GM21717 (cell line): ENCODE results near the gene TANGO2.

Experiments used
- ATAC-seq: cut with Tn5 transposase; IDR thresholded peaks from one replicate; pipeline ENCODE4 v1.9.1; 2021; ENCODE audit warnings: mild to moderate bottlenecking, moderate library complexity; ENCODE audit not compliant: unreplicated experiment

TANGO2 gene

DNA sequence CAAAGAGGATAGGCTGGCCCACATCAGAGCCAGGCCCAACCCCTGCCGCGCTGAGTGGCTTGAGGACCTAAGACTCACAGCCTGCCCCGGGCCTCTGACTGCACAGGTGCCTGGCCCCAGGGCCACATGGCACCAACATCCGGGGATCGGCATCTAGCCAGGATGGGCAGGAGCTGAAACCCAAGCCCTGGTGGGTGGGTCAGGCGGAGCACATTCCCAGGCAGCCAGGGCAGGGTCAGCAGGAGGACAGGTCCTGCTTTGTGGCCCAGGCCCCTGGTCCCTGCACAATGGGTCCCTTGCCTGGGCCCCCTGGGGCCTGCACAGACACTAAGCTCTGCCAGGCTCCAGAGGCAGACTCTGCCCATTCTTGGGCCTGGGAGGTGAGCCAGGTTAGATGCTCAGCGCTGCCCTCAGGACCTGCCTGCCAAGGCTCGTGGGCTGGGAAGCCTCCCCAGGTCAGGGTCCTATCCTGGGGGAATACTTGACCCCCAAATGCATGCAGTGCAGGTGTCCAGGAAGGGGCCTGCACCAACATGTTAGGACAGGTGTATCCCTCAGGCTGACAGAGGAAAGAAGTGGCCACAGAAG is 37.8 kb upstream of the TANGO2 start:
- ATAC-seq: no peak

DNA sequence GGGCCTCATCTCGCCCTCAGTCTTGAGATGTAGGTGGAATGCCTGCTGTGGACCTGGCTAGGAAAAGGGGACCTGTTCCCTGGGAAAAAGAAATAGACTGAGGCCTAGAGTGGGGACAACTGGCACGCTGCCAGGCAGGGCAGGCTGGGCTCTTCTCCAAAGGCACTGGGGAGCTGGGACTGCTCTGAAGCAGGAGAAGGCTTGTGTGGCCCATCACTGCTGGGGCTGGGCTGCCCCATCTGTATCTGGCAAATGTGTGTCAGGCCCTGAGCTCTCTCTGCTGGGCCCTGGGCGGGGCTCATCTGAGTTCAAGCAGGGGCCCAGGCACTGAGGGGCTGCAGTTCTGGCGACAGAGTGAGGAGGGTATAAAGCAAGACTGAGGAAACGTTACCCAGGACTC is 37.2 kb upstream of the TANGO2 start:
- ATAC-seq: no peak

DNA sequence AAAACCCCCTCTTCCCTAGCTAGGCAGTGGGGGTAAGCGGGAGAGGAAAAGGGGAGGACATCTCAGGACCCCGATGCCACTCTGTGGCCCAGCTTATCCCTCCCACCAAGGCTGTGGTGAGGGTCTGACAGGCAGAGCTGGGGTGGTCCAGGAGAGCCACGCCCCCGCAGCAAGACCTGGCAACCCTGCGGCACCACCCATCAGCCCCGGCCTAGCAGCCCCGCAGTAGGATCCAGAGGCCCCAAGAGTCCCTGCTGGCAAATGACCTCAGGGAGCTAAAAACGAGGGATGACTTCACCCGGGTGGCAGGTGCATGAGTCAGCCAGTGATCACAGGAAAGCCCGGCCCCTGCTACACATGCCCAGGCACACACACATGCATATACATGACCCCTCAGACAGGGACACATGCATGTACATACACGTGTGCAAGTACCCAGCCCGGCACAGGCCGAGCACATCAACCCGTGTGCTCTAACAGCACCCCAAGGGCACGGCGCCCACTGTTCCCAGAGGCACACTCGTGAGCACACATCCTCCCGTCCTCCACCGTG is 36.6 kb upstream of the TANGO2 start:
- no peak for ATAC-seq

DNA sequence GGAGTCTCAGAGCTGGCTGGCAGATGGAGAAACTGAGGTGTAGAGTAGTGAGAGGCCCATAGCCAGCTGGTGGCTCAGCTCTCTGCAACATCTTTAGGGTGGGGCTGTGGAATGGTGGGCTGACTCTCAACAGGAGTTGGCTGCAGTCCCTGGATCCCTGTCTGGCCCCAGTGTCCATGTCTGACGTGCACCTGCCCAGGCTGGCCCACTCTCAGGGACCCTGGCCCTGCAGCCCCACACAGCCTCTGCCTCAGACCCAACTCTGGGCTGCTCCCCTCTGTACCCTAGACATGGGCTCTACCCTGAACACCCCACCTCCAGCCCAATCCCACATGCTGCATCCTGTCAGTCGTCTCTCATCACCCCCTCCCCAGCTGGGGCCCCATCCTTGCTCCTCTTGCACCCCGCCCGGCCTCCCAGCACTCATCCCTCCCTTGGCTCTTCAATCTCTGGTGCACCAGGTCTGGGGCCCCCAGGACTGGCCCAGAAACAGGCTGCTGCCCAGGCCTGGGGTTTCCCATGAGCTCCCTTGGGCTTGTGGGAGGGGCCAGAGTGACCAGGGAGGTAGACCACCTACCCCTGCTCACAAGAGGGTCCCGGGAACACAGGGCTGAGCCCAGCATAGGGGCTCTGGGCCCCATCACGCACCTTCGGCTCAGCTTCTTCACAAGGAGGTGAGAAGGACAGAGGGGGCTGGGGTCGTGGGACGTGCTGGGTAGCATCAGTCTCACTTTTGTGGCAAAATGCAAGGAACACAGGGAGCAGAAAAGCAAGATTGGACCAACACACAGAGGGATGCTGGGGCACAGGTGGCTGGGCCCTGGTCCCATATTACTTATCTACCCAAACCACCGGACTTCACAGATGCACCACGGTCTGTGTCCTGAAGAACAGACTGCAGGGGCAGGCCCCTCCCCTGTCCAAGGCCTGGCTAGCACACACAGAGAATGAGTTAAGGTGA is 35.8 kb upstream of the TANGO2 start:
- no peak for ATAC-seq

DNA sequence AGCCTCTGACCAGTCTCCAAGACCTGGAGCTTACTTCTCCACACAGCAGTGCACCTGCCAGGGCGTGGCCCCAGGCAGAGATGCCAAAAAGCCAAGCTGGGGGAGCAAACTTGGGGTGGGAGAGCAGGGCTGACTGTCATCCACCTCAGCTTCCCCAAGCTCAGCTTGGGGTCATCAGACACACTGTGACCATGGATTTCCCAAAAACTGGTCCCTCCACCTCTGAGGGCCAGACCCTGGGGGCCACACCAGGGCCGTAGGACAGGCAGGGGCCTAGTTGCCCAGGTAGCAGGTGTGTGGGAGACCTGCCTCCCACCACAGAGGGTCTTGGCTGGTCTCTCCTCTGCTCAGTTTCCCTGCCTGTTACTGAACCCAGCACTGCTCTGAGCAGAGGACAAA is 34.9 kb upstream of the TANGO2 start:
- ATAC-seq: no peak

DNA sequence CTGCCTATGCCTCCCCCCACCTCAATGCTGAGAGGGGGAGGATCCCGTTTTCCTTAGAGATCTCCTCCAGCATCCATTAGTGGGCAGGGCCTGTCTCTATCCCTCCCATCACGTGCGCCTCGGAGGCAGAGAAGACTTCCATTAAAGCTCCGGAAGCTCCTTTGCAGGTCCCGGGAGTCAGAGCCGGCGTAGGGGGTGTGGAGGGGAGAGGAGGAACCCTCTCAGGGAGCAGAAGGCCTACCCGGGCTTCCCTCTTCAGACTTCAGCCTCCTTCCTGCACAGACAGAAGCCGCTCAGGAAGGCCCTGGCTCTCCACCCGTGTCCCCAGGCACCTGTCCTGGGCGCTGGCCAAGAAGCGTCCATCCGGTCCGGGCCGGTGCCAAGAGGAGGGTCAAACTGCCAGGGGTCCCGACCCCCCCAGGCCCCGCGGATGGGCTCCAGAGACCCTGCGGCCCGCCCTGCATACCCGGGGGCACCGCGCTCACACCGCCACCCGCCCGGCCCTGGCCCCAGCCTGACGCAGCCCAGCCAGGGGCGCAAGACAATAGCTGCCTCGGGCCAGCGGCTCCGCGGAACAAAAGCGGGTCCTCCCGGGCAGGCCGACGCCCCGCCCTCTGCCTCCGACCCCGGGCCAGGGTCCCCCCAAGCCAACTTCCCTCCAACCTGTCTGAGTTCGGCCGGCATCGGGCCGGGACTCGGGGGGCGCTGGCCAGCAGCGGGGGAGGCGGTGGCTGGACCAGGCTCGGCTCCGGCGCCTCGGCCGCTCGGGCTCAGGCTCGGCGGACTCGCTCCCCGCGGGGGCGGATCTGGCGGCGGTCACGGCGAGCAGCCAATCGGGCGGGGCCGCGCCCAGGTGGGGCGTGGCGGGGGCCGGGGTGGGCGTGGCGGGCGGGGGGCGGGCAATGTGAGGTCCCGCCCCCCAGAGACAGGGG is 34.2 kb upstream of the TANGO2 start:
- ATAC-seq: no peak

DNA sequence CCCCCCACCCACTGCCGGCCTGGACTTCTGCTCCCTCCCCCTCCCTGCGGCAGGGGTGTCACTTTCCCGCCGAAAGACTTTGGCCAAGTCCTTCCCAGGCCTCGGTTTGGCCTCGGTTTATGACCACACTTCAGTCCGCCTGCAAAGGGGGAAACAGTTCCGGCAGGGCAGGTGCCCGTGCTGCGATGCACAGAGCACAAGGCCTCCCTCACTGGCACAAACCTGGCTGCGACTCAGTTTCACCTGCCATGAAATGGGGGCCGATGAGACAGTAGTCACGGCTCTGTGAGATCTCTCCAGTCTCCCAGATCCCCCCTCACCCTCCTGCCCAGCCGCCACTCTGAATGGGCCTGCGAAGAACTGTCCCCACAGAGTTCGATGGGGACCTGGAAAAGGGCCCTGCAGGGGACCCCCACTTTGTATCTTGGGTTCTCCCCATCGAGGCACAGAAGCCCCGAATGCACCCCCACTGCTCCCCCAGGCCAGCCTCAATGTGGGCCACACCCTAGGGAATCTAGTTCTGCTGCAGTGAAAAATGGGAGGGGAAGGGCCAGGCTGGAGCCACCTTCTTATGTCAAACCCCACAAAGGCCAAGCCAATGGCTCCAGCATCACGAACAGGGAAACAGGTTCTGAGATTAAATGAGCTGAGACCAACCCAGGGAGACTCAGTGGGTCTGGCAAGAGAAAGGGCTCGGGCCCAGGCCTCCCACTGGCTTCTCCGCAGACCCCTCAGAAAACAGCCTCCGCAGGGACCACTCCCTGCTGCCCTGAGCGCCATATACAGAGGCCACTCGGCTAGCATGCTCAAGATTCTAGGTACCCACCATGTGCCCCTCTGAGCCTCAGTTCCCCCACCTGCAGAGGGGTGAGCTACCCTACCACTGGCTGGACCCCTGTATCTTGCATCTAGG is 33.3 kb upstream of the TANGO2 start:
- no peak for ATAC-seq

DNA sequence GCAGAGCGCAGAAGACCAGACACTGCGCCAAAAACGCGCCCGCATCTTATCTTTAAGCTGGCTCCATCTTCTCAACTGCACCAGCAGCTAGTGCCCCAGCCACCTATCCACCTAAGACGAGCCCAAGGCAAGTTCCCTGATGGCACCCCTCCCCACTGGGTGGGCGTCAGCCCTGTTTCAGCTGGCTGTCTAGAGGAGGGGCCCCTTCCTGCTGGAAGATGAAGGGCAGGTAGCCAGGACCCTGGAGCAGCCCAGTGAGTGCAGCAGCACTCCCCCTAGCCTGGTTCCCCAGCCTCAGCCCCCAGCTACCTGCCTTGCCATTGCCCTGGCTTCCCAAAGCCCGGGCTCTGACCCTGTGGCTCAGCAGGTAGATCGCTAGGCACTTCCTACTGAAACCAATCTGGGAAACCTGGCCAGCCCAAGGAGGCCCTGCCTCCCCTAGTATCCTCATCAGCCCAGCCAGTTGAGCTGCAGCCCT is 32.5 kb upstream of the TANGO2 start:
- no peak for ATAC-seq

DNA sequence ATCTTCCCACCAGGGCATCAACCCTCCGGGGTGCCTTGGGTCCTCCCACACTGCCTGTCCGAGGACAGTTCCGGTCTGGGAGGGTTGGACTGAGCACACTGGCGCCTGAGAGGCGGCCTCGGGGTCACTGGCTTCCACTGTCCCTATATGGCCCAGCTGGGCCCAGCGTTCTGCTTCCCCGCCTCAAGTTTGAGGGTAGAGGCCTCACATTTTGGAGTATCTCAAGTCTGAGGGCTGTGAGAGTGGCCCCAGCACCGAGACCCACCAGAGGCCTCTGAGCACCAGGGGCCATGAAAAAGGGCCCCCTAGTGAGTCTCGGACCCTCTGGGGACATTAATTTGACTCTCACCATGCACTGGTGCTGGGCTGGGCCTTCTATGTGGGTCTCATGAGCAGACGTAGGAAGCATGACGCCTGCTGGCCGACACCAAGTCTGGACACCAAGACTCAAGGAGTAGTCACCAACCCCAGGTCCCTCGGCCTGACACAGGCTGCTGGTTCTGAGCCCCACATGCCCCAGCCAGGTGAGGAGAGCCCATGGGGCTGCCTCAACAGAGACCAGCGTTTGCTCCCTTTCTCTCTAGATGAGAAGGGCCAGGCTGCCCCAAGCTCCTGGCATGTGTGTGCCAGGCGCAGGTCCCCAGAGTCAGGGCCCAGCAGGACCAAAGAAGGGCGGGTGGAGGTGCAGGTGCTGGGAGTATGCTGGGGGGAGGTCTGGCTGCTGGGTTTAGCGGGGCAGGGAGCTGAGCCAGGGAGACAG is 31.8 kb upstream of the TANGO2 start:
- ATAC-seq: no peak

DNA sequence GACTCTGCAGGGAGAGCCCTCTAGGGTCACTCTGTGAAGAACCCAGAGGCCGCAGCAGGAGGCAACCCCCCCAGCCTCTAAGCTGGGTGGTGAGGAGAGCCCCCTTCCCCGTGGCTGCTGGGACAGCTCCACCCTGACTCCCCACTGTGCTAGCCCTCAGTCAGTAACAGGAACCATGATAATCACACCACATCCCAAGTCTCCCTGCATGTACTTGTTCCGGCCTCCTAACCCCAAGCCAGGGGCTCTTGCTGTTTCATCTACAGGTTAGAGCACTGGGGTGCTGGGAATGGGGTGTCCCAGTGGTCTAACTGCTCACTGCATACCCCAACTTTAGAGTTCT is 31.2 kb upstream of the TANGO2 start:
- ATAC-seq: no peak

DNA sequence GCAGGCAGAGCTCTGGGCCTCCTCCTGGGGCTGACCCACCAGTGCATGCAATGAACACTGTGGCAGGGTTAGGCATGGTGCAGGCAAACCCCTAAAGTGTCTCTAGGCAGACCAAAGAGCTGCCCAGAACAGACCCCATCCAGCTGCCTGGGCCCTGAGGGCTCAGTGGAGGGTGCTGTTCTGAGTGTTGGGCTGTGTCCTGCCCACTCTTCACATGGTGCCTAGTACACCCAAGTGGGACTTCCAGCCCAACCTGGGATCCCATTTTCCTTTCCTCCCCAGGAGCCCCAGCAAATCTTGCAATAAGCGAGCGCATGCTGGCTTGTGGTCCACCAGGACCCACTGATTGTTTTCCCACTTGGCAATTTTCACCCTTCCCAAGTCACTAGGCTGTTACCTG is 30.7 kb upstream of the TANGO2 start:
- ATAC-seq: no peak

DNA sequence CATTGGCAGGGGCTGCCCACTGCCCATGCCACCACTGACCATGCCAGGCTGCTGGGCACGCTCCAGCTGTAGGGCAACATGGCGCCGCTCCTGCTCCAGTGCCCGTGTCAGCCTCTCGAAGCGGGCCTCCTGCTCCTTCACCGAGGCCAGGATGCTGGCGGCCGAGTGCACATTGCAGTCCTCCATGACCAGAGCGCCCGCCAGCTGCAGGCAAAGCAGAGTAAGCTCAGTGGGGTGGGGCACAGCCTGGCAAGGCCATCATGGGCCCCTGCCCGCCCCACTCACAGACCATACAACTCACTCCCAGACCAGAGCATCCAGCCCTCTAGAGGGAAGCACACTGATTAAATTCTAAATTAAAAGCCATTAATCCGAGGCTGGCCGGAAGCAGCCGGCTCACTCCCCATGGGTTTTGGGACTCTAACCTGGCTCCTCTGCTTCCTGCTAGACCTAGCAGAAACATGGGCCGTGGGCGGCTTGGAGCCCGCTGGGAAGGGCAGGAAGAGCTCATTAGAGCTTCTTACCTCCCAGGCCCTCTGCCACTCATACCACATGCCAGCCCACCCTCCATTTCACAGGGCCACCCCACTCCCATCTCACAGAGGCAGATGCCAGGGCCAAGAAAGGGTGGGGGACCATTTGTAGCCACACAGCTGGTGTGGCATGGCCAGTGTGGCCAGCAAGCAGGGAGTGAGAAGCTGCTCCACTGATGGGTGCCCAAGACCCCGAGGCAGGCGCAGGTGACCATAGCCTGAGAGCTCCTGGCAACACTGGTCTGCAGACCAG is 30.1 kb upstream of the TANGO2 start:
- no peak for ATAC-seq

DNA sequence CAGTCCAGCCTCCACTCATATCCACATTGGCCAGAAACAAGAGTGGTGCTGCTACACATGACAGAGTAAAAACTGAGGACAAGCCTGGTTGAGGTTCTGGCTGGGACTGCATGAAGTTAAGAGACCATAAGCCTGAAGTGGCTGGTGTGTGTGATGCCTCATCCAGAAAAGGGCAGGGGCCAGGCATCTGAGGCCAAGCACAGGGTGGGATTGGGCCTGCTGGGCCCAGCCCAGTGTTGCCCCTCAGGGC is 29.6 kb upstream of the TANGO2 start:
- ATAC-seq: no peak

DNA sequence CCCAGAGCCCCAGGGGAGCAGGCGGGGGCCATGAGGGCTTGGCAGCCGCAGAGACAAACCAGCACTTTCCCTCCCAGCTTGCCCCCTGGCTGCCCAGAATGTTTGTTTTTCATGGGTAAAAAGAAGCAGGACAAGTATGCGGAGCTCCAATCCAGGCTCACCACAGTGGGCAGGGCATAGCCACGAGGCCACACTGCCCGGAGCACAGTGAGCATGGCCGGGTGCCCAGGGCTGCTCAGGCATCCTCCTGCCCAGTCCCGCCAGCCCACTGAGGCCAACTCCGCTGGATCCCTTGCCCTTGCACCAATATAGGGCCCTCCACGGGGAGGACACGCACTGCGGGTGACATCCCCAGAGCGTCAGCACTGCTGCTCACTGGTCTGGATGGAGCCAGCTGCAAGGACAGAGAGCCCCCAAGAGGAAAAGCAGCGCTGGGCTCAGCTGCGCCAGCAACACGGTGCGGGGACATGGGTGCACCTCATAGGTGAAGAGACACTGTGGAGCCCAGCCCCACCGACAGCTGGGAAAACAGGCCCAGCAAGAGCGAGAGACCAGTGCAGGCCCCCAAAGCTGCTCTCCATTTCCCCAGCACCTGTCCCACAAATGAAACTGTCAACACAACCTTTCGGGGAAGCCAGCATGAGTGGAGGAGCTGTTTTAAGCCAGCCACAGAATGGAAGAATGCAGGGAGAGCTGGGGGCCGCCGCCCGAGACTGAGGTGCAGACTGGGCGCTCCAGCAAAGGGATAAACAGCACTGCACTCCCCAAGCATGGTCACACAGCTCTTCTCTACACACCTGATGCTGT is 29.1 kb upstream of the TANGO2 start:
- no peak for ATAC-seq

DNA sequence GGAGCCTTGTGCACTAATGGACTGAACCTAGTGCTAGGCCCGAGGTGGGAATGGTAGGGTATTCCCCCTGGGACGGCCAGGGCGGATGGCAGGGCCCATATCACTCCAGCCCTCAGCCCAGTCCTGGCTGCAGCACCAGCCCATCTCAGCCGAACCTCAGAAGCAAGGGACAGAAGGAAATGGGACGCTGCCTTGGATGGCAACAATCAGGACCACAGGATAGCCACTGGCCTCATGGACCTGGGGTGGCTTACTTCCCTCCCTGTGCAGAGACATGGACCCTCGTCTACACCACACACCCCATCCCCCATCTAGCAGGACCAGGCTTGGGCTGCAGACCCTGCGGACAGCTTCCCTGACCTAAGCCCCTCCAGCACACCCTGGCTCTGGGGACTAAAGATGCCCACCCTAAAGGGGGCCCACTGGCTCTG is 28.4 kb upstream of the TANGO2 start:
- no peak for ATAC-seq

DNA sequence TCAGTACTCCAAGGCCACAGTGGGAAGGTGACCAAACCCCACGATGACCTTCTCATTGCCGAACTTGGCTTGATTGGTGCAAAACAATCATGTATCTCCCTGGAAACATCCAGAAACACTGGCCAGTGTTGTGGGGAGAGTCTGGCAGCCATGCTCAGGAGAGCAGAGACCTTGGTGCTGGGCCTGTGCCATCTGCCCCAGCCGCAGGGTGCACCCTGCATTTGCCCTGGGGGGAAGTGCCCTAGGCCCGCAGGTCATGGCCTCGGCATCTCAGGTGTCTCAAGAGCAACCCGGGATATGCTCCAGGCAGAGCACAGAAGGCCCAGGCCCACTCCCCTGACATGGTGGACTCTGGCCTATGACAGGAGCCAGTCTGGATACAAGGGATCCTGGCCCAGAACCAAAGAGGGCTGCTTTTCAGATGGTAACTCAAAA is 28.0 kb upstream of the TANGO2 start:
- no peak for ATAC-seq

DNA sequence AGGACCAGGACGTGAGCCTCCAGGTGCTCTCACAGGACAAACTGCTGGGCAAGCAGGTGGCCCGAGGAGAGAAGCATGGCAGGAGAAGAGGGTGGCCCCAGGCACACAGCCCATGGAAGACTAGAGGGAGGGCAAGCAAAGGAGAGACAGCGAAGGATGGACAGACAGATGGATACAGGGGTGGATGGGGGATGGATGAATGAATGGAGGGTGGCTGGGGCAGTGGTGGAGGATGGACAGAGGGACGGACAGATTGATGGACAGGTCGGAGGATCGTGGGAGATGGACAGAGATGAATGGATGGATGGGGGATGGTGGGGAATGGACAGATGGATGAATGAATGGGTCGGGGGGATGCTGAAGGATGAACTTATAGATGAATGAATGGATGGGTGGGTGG is 27.0 kb upstream of the TANGO2 start:
- ATAC-seq: no peak
